Lower leg skin (tissue), 3 donors: Measurements from ENCODE around the gene FBXW4.
"Not testable (repeated sequence)": the region's sequence is repeated elsewhere in the genome, so short reads cannot be mapped to it uniquely, and the experiment has no call there.

Experiments used
- CTCF ChIP-seq, 3 donors: fragments of 450-650 bp; IDR thresholded peaks; one replicate each; pipeline ENCODE4 v1.5.1; 2016; ENCODE audit warnings: antibody characterized with exemption in 3 of 3, mild to moderate bottlenecking in 3 of 3, moderate library complexity in 2 of 3
- POLR2A ChIP-seq, 2 donors: fragments of 450-650 bp; IDR thresholded peaks; one replicate each; pipeline ENCODE4 v1.6.1; 2016 to 2017; ENCODE audit warnings: antibody characterized with exemption in 2 of 2, mild to moderate bottlenecking in 1 of 2, moderate library complexity in 1 of 2

GRCh38 chr10:101593331-101593730, 101.6 kb downstream of the FBXW4 start:
- not testable (repeated sequence) for TF ChIP-seq CTCF, POLR2A (IDR thresholded peaks at IDR 0.05)
